ENCODE measurements around the gene SDCCAG8.

- TF ChIP-seq POLR2A (IDR thresholded peaks at IDR 0.05; ENCODE audit: extremely low read depth, insufficient read length): no peak
- no peak for TF ChIP-seq CTCF (IDR thresholded peaks at IDR 0.05; ENCODE audit: low read depth, low read length)
- TF ChIP-seq MAX (IDR thresholded peaks at IDR 0.05; ENCODE audit: low read depth, low read length): no peak
- no peak for TF ChIP-seq MYC (IDR thresholded peaks at IDR 0.05; ENCODE audit: low read depth, low read length)
Measured at GRCh38 chr1:243394601-243395464, 139.0 kb downstream of the SDCCAG8 start.
